Neuronal stem cell (in vitro differentiated cells): ENCODE results near the gene WWOX.

Experiments used
- DNase-seq: peaks from one replicate; pipeline ENCODE4 v3.0.0-alpha.2; 2013; ENCODE audit warnings: low spot score
- H2AFZ ChIP-seq: one replicate; pipeline ENCODE4 v1.6.1; 2013; ENCODE audit warnings: mild to moderate bottlenecking, low read length, inconsistent platforms
- H2AK5ac ChIP-seq: 2 replicates; pipeline ENCODE4 v1.6.1; 2013; ENCODE audit warnings: low read depth, mild to moderate bottlenecking, inconsistent platforms, low read length, moderate library complexity, mixed read lengths
- H2BK120ac ChIP-seq: 2 replicates; pipeline ENCODE4 v1.6.1; 2013; ENCODE audit warnings: low read depth, mild to moderate bottlenecking, inconsistent platforms, low read length, moderate library complexity, mixed read lengths
- H2BK12ac ChIP-seq: one replicate; pipeline ENCODE4 v1.6.1; 2013; ENCODE audit warnings: low read length, inconsistent platforms
- H2BK15ac ChIP-seq: 2 replicates; pipeline ENCODE4 v1.6.1; 2013; ENCODE audit warnings: mild to moderate bottlenecking, low read length, inconsistent platforms, mixed read lengths
- H2BK5ac ChIP-seq: one replicate; pipeline ENCODE4 v1.6.1; 2013; ENCODE audit warnings: inconsistent platforms, mild to moderate bottlenecking, low read length, moderate library complexity
- H3K14ac ChIP-seq: one replicate; pipeline ENCODE4 v1.6.1; 2013; ENCODE audit warnings: low read length, inconsistent platforms
- H3K18ac ChIP-seq: 2 replicates; pipeline ENCODE4 v1.6.1; 2013; ENCODE audit warnings: low read length, inconsistent platforms
- H3K23ac ChIP-seq: 2 replicates; pipeline ENCODE4 v1.6.1; 2013; ENCODE audit warnings: low read depth, mild to moderate bottlenecking, mixed read lengths, low read length, inconsistent platforms; ENCODE audit not compliant: poor library complexity
- H3K27ac ChIP-seq: replicated peaks from 3 replicates; pipeline ENCODE4 v1.5.1; 2013; ENCODE audit warnings: low read length, inconsistent platforms
- H3K27me3 ChIP-seq, 3 experiments: 2 replicates each; pipeline ENCODE4 v1.6.1; 2013; ENCODE audit warnings: low read length in 3 of 3, mild to moderate bottlenecking in 2 of 3, inconsistent platforms in 1 of 3, low read depth in 1 of 3, mixed read lengths in 1 of 3, moderate library complexity in 1 of 3; ENCODE audit not compliant: control insufficient read depth in 3 of 3, insufficient read depth in 3 of 3
- H3K36me3 ChIP-seq, 2 donors: replicated peaks in 1 of 2; 2 replicates each; pipeline ENCODE4 v1.6.1; 2013; ENCODE audit warnings: low read length in 2 of 2; ENCODE audit not compliant: control insufficient read depth in 2 of 2, insufficient read depth in 2 of 2
- H3K4ac ChIP-seq: 2 replicates; pipeline ENCODE4 v1.6.1; 2013; ENCODE audit warnings: inconsistent platforms, mild to moderate bottlenecking, low read length, moderate library complexity
- H3K4me1 ChIP-seq, 2 donors: 1 replicate in 1 of 2; 2 replicates in 1 of 2; pipeline ENCODE4 v1.6.1; 2013; ENCODE audit warnings: low read length in 2 of 2, low read depth in 1 of 2; ENCODE audit not compliant: control insufficient read depth in 2 of 2, insufficient read depth in 1 of 2
- H3K4me2 ChIP-seq: one replicate; pipeline ENCODE4 v1.6.1; 2013; ENCODE audit warnings: mild to moderate bottlenecking, low read length, inconsistent platforms; ENCODE audit not compliant: insufficient read depth, poor library complexity, severe bottlenecking
- H3K4me3 ChIP-seq, 2 donors: 2 replicates each; pipeline ENCODE4 v1.5.1; 2013; ENCODE audit warnings: low read length in 2 of 2, mild to moderate bottlenecking in 2 of 2, inconsistent platforms in 1 of 2, moderate library complexity in 1 of 2
- H3K79me1 ChIP-seq: one replicate; pipeline ENCODE4 v1.6.1; 2013; ENCODE audit warnings: low read depth, mild to moderate bottlenecking, inconsistent platforms, low read length, moderate library complexity
- H3K9ac ChIP-seq: one replicate; pipeline ENCODE4 v1.6.1; 2013; ENCODE audit warnings: mild to moderate bottlenecking, low read depth, low read length, inconsistent platforms; ENCODE audit not compliant: poor library complexity
- H3K9me3 ChIP-seq, 2 donors: replicated peaks in 1 of 2; 2 replicates each; pipeline versions ENCODE3 to v1.6.1; 2013; ENCODE audit warnings: low read length in 2 of 2, mild to moderate bottlenecking in 2 of 2, inconsistent platforms in 1 of 2, low read depth in 1 of 2, mixed read lengths in 1 of 2, moderate library complexity in 1 of 2; ENCODE audit not compliant: control insufficient read depth in 2 of 2, insufficient read depth in 1 of 2
- H4K8ac ChIP-seq: one replicate; pipeline ENCODE4 v1.6.1; 2013; ENCODE audit warnings: low read depth, mild to moderate bottlenecking, inconsistent platforms, low read length, moderate library complexity
- H4K91ac ChIP-seq: one replicate; pipeline ENCODE4 v1.6.1; 2013; ENCODE audit warnings: low read length, low read depth, mild to moderate bottlenecking, inconsistent platforms; ENCODE audit not compliant: poor library complexity
- WGBS, 2 donors: extraction: QIAGEN DNeasy Blood & Tissue Kit; methylation state at CpG; one replicate each; pipeline ENCODE4 v1.1.7; 2013; ENCODE audit warnings: missing lambda C conversion rate in 2 of 2, mixed read lengths in 1 of 2; ENCODE audit not compliant: insufficient read length in 2 of 2, insufficient replicate concordance in 1 of 2; ENCODE audit errors: extremely low coverage in 2 of 2; 5-methylcytosine and 5-hydroxymethylcytosine counted together

The WWOX gene

GRCh38 chr16:78552716-78553115 lies 453.3 kb downstream of the WWOX start:
- Histone ChIP-seq H2AK5ac (no peak overlapping the region), H2BK5ac (no peak overlapping the region), H4K91ac (no peak overlapping the region), H3K18ac (no peak overlapping the region), H3K4ac (no peak overlapping the region), H4K8ac (no peak overlapping the region), H3K9me3 (no peaks in the 10 kb centered on the region), H2BK120ac (no peak overlapping the region), H3K36me3 (no peaks in the 10 kb centered on the region), H3K27ac (no peak overlapping the region), H3K23ac (no peak overlapping the region), H2AFZ (no peak overlapping the region), H3K9ac (no peak overlapping the region), H3K79me1 (no peaks in the 10 kb centered on the region), H2BK15ac (no peak overlapping the region), H2BK12ac (no peak overlapping the region), H3K14ac (no peak overlapping the region), H3K27me3 (no peaks in the 10 kb centered on the region), H3K4me2 (no peak overlapping the region), H3K4me3 (no peak overlapping the region), H3K4me1 (peaks cover 2 to 8% of the 10 kb centered on the region in 2 donors)
- no CpG with 5 or more reads among the region's 1 CpG for WGBS, 2 donors
- DNase-seq: no peak

DNA sequence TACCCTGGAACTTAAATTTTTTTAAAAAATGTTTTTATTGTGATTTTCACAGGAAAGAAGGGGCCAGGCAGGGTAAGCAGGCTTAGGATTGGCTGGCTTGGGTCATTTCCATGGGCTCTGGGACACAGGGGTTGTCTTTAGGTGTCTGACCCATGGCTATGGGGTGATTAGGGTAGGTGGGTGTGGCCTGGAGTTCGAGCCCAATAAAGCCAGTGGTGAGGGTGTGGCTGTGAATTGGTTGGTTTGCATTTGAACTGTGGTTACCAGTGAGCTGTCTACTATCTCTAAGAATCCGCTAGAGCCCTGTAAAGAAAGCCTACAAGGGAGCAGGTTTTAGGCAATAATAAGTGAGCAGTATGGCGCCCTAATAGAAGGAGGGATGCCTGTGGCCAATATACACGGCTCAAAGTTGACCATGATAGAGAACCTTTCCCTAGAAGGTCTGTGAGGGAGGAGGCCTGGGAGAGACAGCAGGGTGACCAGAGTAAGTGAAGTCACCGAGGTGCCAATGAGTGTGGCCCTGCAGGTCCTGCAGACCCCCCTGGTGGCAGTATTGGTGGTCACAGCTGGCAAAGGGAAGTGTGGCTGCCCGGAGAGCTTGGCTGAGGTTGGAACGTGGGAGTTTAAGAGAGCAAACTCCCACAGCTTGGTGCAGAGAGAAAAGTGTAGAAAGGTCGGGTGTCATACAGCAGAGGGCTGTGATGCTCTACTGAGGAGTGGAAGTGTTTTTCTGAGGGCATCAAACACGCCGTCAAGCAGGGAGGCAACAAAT lies 454.0 kb downstream of the WWOX start:
- Histone ChIP-seq H3K4me2 (no peak overlapping the region), H3K79me1 (no peaks in the 10 kb centered on the region), H3K36me3 (no peaks in the 10 kb centered on the region), H2BK12ac (no peak overlapping the region), H2AFZ (no peak overlapping the region), H3K14ac (no peak overlapping the region), H3K9me3 (peaks cover 0 to 2% of the 10 kb centered on the region in 2 donors), H4K8ac (no peak overlapping the region), H3K27me3 (no peaks in the 10 kb centered on the region), H3K18ac (no peak overlapping the region), H3K4ac (no peak overlapping the region), H2BK15ac (no peak overlapping the region), H2AK5ac (no peak overlapping the region), H2BK120ac (no peak overlapping the region), H3K4me1 (peaks cover 2 to 8% of the 10 kb centered on the region in 2 donors), H3K4me3 (no peak overlapping the region), H4K91ac (no peak overlapping the region), H3K23ac (no peak overlapping the region), H3K9ac (no peak overlapping the region), H2BK5ac (no peak overlapping the region), H3K27ac (no peak overlapping the region)
- no peak for DNase-seq
- no CpG with 5 or more reads among the region's 10 CpGs for WGBS, 2 donors

DNA sequence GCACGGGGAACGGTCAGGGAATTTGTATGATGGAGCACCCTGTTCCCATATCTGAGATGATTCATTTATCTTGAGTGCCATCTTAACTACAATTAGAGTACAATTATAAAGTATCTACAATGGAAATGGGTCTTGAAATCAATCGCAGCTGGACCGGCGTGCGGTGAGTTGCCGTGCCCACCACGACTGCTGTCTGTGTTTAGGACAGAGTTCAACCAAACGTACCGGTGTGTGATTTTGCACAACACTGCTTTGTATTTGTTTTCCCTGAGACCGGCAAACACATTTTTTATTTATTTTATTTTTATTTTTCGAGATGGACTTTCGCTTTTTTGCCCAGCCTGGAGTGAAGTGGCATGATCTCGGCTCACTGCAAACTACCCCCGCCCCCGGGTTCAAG lies 457.0 kb downstream of the WWOX start:
- H3K9me3 ChIP-seq: peaks cover 2 to 7% of the 10 kb centered on the region in 2 donors
- no peak overlapping the region for H2BK5ac ChIP-seq
- no peak overlapping the region for H3K4ac ChIP-seq
- H4K8ac ChIP-seq: no peak overlapping the region
- no peak overlapping the region for H4K91ac ChIP-seq
- no peak overlapping the region for H3K18ac ChIP-seq
- no peak overlapping the region for H3K27ac ChIP-seq
- no peak overlapping the region for H2BK12ac ChIP-seq
- no peak overlapping the region for H3K23ac ChIP-seq
- H2BK15ac ChIP-seq: no peak overlapping the region
- H2AFZ ChIP-seq: no peak overlapping the region
- H2BK120ac ChIP-seq: no peak overlapping the region
- peaks cover 2 to 6% of the 10 kb centered on the region in 2 donors for H3K4me1 ChIP-seq
- WGBS, 2 donors: no CpG with 5 or more reads among the region's 16 CpGs
- H3K4me2 ChIP-seq: no peak overlapping the region
- H3K14ac ChIP-seq: no peak overlapping the region
- H3K27me3 ChIP-seq: no peaks in the 10 kb centered on the region
- H2AK5ac ChIP-seq: no peak overlapping the region
- H3K36me3 ChIP-seq: no peaks in the 10 kb centered on the region
- H3K4me3 ChIP-seq: no peak overlapping the region
- no peak overlapping the region for H3K9ac ChIP-seq
- H3K79me1 ChIP-seq: no peaks in the 10 kb centered on the region
- DNase-seq: no peak

GRCh38 chr16:78560997-78561396 lies 461.5 kb downstream of the WWOX start:
- Histone ChIP-seq H3K4me2 (no peak overlapping the region), H3K27ac (no peak overlapping the region), H2BK120ac (no peak overlapping the region), H2BK5ac (no peak overlapping the region), H3K14ac (no peak overlapping the region), H3K36me3 (no peaks in the 10 kb centered on the region), H2AK5ac (no peak overlapping the region), H2BK15ac (no peak overlapping the region), H3K4me1 (peaks cover 2 to 4% of the 10 kb centered on the region in 2 donors), H3K9me3 (peaks cover 2 to 16% of the 10 kb centered on the region in 2 donors), H4K91ac (no peak overlapping the region), H3K27me3 (no peaks in the 10 kb centered on the region), H2BK12ac (no peak overlapping the region), H2AFZ (no peak overlapping the region), H4K8ac (no peak overlapping the region), H3K79me1 (no peaks in the 10 kb centered on the region), H3K18ac (no peak overlapping the region), H3K4ac (no peak overlapping the region), H3K23ac (no peak overlapping the region), H3K9ac (no peak overlapping the region), H3K4me3 (no peak overlapping the region)
- no peak for DNase-seq
- WGBS, 2 donors: no CpG with 5 or more reads among the region's 1 CpG
